ENCODE measurements around the gene RPS15.

Gene RPS15

DNA sequence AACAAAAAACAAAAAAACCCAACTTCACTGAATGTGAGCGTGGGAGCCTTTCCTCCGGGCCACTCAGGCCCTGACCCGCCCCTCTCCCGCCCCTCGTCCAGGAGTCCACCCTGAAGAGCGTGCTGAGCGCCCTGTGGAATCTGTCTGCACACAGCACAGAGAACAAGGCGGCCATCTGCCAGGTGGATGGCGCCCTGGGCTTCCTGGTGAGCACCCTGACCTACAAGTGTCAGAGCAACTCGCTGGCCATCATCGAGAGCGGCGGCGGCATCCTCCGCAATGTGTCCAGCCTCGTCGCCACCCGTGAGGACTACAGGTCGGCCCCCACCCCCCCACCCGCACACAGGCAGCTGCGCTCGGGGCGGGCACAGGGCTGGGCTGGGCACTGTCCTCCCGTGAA, 23.7 kb downstream of the RPS15 start:
- DNase-seq, result no peak
- in situ Hi-C loops (cut with MboI; ENCODE audit: low pct_unique_long_range_greater_than_20kb, low sequenced_read_pairs), result no loop called here

DNA sequence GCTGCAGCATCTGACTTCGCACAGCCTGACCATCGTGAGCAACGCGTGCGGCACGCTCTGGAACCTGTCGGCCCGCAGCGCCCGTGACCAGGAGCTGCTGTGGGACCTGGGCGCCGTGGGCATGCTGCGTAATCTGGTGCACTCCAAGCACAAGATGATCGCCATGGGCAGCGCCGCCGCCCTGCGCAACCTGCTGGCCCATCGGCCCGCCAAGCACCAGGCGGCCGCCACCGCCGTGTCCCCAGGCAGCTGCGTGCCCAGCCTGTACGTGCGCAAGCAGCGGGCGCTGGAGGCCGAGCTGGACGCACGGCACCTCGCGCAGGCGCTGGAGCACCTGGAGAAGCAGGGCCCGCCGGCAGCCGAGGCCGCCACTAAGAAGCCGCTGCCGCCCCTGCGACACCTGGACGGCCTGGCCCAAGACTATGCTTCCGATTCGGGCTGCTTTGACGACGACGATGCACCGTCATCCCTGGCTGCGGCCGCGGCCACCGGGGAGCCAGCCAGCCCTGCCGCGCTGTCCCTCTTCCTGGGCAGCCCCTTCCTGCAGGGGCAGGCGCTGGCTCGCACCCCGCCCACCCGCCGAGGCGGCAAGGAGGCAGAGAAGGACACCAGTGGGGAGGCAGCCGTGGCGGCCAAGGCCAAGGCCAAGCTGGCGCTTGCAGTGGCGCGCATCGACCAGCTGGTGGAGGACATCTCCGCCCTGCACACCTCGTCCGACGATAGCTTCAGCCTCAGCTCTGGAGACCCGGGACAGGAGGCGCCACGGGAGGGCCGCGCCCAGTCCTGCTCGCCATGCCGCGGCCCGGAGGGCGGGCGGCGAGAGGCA, 27.2 kb downstream of the RPS15 start:
- no peak for DNase-seq
- in situ Hi-C loops (cut with MboI; ENCODE audit: low pct_unique_long_range_greater_than_20kb, low sequenced_read_pairs), result no loop called here

DNA sequence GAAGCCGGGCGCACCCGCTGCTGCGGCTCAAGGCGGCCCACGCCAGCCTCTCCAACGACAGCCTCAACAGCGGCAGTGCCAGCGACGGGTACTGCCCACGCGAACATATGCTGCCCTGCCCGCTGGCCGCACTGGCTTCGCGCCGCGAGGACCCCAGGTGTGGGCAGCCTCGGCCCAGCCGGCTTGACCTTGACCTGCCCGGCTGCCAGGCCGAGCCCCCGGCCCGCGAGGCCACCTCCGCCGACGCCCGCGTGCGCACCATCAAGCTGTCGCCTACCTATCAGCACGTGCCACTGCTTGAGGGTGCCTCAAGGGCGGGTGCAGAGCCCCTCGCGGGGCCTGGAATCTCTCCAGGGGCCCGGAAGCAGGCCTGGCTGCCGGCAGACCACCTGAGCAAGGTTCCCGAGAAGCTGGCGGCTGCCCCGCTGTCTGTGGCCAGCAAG, 27.8 kb downstream of the RPS15 start:
- in situ Hi-C loops (cut with MboI; ENCODE audit: low pct_unique_long_range_greater_than_20kb, low sequenced_read_pairs), result no loop called here
- DNase-seq, result no peak

GRCh38 chr19:1466461-1467214, 28.4 kb downstream of the RPS15 start:
- in situ Hi-C loops (cut with MboI; ENCODE audit: low pct_unique_long_range_greater_than_20kb, low sequenced_read_pairs), result no loop called here
- no peak for DNase-seq

DNA sequence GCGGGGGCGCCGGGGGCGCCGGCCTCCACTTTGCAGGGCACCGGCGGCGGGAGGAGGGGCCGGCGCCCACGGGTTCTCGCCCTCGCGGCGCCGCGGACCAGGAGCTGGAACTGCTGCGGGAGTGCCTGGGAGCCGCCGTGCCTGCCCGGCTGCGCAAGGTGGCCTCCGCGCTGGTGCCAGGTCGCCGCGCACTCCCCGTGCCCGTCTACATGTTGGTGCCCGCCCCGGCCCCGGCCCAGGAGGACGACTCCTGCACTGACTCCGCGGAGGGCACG, 29.0 kb downstream of the RPS15 start:
- DNase-seq, result no peak
- in situ Hi-C loops (cut with MboI; ENCODE audit: low pct_unique_long_range_greater_than_20kb, low sequenced_read_pairs), result no loop called here

DNA sequence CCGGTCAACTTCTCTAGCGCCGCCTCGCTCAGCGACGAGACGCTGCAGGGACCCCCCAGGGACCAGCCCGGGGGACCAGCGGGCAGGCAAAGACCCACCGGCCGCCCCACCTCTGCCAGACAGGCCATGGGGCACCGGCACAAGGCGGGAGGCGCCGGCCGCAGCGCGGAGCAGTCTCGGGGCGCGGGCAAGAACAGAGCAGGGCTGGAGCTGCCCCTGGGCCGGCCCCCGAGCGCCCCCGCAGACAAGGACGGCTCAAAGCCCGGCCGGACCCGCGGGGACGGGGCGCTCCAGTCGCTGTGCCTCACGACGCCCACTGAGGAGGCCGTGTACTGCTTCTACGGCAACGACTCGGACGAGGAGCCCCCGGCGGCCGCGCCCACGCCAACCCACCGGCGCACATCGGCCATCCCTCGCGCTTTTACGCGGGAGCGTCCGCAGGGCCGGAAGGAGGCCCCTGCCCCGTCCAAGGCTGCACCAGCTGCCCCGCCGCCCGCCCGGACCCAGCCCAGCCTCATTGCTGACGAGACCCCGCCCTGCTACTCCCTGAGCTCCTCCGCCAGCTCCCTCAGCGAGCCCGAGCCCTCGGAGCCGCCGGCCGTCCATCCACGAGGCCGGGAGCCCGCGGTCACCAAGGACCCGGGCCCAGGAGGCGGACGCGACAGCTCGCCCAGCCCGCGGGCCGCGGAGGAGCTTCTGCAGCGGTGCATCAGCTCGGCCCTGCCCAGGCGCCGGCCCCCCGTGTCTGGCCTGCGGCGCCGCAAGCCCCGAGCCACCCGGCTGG, 29.5 kb downstream of the RPS15 start:
- in situ Hi-C loops (cut with MboI; ENCODE audit: low pct_unique_long_range_greater_than_20kb, low sequenced_read_pairs), result no loop called here
- no peak for DNase-seq

GRCh38 chr19:1468274-1468820, 30.2 kb downstream of the RPS15 start:
- in situ Hi-C loops (cut with MboI; ENCODE audit: low pct_unique_long_range_greater_than_20kb, low sequenced_read_pairs), result no loop called here
- DNase-seq, result no peak

DNA sequence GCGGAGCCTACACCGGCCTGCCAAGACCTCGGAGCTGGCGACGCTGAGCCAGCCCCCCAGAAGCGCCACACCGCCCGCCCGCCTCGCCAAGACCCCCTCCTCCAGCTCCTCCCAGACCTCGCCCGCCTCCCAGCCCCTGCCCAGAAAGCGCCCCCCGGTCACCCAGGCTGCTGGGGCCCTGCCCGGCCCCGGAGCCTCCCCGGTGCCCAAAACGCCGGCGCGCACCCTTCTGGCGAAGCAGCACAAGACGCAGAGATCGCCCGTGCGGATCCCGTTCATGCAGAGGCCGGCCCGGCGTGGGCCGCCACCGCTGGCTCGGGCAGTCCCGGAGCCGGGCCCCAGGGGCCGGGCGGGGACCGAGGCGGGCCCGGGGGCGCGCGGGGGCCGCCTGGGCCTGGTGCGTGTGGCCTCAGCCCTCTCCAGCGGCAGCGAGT, 30.6 kb downstream of the RPS15 start:
- in situ Hi-C loops (cut with MboI; ENCODE audit: low pct_unique_long_range_greater_than_20kb, low sequenced_read_pairs), result no loop called here
- no peak for DNase-seq

GRCh38 chr19:1469255-1470054, 31.3 kb downstream of the RPS15 start:
- DNase-seq, result no peak
- in situ Hi-C loops (cut with MboI; ENCODE audit: low pct_unique_long_range_greater_than_20kb, low sequenced_read_pairs), result no loop called here

DNA sequence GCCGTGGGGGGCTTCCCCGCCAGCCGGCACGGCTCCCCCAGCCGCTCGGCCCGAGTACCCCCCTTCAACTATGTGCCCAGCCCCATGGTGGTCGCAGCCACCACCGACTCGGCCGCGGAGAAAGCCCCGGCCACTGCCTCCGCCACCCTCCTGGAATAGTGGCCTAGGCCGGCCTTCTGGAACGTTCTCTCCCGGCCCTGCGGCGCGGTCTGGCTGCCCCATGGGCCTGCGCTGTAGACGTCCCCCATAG, 31.8 kb downstream of the RPS15 start:
- no peak for DNase-seq
- in situ Hi-C loops (cut with MboI; ENCODE audit: low pct_unique_long_range_greater_than_20kb, low sequenced_read_pairs), result no loop called here

DNA sequence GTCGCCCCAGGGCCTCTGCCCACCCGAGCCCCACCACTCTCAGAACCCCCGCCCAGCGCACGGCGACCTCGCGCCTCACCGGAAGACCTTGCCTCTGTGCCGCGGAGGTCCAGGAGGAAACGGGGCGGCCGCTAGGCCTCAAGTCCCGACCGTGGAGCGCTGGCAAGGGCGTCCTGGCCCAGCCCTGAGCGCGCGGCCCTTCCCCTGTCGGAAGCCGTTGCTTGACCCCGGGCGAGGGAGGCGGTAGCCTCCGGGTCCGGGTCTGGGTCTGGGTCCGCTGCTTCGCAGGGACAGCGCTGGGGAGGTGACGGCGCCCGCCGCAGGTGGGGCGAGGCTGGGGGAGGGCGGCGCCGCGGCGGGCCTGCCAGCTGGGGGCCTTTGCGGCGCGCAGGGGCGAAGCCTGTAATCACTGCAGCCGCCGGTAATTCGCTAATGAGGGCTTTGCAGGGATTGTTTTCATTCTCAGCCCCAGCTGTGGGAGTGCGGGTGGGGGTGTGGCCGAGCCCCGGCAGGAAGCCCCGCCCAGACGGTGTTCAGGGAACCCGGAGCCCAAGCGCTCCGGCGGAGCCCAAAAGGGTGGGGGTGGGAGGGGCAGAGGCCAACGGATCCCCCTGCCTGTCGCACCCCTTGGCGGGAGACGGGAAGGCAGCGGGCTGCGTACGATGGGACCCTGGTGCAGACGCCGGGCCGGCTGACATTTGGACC, 32.3 kb downstream of the RPS15 start:
- in situ Hi-C loops (cut with MboI; ENCODE audit: low pct_unique_long_range_greater_than_20kb, low sequenced_read_pairs), result no loop called here
- peak; percentile 48 for DNase-seq

- in situ Hi-C loops (cut with MboI; ENCODE audit: low pct_unique_long_range_greater_than_20kb, low sequenced_read_pairs), result no loop called here
Observed at GRCh38 chr19:1471010-1471514, 32.9 kb downstream of the RPS15 start.

GRCh38 chr19:1471515-1472160, 33.4 kb downstream of the RPS15 start:
- peak; percentile 36 for DNase-seq
- in situ Hi-C loops (cut with MboI; ENCODE audit: low pct_unique_long_range_greater_than_20kb, low sequenced_read_pairs), result no loop called here

More at GRCh38 chr19:1471010-1471514, 32.9 kb downstream of the RPS15 start:
- DNase-seq, result no peak

- in situ Hi-C loops (cut with MboI; ENCODE audit: low pct_unique_long_range_greater_than_20kb, low sequenced_read_pairs), result no loop called here
- no peak for DNase-seq
Observed at GRCh38 chr19:1472231-1473084, 34.3 kb downstream of the RPS15 start.

- in situ Hi-C loops (cut with MboI; ENCODE audit: low pct_unique_long_range_greater_than_20kb, low sequenced_read_pairs), result no loop called here
- no peak for DNase-seq
Observed at GRCh38 chr19:1473085-1473851, 35.1 kb downstream of the RPS15 start.

GRCh38 chr19:1474011-1474764, 36.0 kb downstream of the RPS15 start:
- DNase-seq, result no peak
- in situ Hi-C loops (cut with MboI; ENCODE audit: low pct_unique_long_range_greater_than_20kb, low sequenced_read_pairs), result no loop called here

Measured in KBM-7 (cell line).